IPS-18c (cell line): ENCODE measurements around the gene HOXD9.

ENCODE experiments used
- H3K4me3 ChIP-seq: 2 replicates; pipeline ENCODE4 v1.7.0; 2013; ENCODE audit warnings: low read depth, mild to moderate bottlenecking, low read length, moderate library complexity; ENCODE audit not compliant: insufficient read depth
- H3K9me3 ChIP-seq: one replicate; pipeline ENCODE4 v1.6.1; 2013; ENCODE audit warnings: mild to moderate bottlenecking, low read length, moderate library complexity; ENCODE audit not compliant: control insufficient read depth, insufficient read depth

Gene HOXD9

GRCh38 chr2:176094349-176094748, 28.2 kb upstream of the HOXD9 start:
- no peak overlapping the region for H3K4me3 ChIP-seq
- peaks cover 4% of the 10 kb centered on the region for H3K9me3 ChIP-seq

- Histone ChIP-seq H3K9me3 (peaks cover 7% of the 10 kb centered on the region), H3K4me3 (no peak overlapping the region)
Observed at GRCh38 chr2:176095421-176095820, 27.1 kb upstream of the HOXD9 start.

DNA sequence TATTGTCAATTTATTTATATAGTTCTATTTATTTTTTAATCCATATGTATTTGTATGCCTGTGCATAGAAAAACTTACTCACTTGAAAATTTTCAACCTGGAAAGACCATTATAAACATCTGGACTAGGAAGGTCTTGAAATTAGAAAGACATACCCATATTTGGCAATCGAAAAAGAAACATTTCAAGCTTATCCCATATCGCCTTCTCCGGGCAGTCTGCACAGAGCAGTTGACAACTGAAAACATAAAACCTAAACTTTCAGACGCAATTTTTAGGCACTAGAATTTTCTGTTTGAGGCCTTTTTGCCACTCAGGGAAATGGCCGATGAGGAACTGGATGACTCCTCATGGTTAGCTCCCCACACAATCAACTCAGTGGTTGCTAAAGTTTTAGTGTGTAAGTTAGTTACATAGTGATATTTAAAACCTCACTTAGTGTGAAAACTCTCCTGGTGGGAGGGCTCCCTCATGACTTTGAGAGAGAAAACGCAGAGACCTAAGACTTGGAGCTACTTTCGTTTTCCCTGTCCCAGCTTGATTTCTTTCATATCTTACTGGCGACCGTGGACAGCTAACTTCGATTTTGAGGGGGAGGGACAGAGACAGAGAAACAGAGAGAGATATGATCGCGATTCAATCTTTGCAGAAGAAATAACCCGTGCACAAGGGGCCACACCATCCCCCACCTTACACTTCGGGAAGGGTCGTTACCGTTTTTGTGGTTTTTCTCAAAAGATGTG, 26.1 kb upstream of the HOXD9 start:
- Histone ChIP-seq H3K4me3 (peak overlapping the region; percentile 22), H3K9me3 (peaks cover 7% of the 10 kb centered on the region)

DNA sequence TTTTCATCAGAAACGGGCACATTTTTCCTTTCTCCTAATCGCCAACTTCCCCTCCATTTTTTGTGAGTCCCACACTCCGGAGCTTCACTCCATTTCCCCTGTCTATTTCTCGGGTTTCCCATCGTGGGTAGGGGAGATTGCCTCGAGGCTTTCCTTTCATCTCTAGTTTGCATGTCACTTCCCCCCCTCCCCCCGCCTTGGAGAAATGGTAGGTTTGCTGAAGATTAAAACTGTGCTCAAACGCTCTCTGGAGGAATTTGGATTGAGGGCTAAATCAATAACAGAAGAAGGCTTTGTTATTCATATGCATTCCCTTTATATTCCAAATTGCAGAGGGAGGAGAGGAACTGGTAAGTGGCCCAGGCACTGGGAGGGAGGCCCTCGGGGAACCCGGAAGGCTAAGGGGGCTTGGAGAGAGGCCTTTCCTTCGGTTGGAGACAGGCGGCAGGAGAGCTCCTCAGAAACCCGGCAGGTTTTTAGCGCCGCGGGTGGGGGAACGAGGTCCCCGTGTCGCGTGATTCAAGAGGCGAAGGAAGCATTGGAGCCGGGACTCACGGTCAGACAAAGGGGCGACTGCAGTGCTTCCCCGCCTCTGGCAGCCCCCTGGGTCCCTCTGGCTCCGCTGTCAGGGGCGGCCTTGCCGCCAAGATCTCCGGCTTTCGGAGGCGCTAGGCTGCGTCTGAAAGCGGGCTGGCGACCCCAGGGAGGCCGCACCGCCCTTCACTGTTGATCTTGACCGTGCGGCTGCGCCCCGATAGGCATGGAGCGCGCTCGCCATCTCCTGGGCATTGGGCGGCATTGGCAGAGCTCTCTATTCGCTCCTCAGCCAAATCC, 25.3 kb upstream of the HOXD9 start:
- peaks cover 7% of the 10 kb centered on the region for H3K9me3 ChIP-seq
- peak overlapping the region; percentile 22 for H3K4me3 ChIP-seq

DNA sequence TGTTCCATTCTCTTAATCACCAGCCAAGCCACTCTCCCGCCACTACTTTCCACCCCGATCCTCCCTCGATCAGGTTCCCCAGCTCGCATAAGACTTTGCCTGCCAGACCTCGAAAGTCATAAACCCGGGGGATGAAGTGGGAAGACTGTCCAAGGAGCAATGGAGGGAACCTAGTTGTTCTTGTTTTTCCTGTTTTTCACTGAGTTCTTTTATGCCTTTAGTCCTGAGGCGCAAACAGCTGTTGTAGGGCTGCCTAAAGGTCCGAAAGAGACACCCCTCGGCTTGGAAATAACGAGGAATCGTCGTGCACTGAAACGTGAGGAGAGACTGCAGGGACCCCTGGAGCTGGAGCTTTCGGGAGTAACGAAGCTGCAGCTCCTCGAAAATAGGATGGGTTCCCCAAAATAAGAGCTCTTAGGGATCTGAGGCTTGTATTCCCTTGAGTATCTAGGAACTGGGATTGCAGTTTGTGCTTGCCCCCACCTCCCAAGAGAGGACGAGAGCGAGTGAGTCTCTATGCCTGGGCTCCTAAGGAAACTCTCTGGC, 24.6 kb upstream of the HOXD9 start:
- no peak overlapping the region; the same call in 1 of the 2 replicates for H3K4me3 ChIP-seq
- H3K9me3 ChIP-seq = peaks cover 7% of the 10 kb centered on the region

GRCh38 chr2:176098366-176099158, 24.0 kb upstream of the HOXD9 start:
- peaks cover 5% of the 10 kb centered on the region for H3K9me3 ChIP-seq
- no peak overlapping the region for H3K4me3 ChIP-seq

DNA sequence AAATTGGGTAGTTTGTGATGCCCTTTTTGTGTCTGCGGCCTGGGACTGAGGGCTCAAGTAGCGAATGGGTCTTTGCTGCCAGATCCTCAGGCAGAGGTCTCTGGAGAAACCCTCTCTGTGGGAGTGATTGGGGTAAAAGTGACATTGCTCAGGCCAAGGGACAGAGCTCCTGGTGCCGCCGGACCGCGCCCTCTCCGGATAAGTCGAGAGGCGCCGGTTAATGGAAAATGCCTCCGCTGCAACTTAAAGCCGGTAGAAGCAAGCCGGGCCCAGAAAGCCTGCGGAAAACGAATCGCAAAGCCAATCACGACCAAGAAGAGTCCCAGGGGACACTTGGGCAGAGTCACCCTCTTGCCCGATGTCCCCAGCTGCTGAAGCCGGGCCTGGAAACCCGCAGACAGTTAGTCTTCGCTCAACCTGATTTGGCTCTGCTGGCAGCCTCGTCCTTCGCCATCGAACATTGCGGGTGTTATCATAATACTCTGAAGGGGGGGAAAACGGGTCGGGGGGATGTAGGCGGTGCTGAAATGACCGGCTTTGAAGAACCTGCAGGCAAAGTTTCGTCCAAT, 23.3 kb upstream of the HOXD9 start:
- H3K9me3 ChIP-seq = peaks cover 2% of the 10 kb centered on the region
- H3K4me3 ChIP-seq = no peak overlapping the region

DNA sequence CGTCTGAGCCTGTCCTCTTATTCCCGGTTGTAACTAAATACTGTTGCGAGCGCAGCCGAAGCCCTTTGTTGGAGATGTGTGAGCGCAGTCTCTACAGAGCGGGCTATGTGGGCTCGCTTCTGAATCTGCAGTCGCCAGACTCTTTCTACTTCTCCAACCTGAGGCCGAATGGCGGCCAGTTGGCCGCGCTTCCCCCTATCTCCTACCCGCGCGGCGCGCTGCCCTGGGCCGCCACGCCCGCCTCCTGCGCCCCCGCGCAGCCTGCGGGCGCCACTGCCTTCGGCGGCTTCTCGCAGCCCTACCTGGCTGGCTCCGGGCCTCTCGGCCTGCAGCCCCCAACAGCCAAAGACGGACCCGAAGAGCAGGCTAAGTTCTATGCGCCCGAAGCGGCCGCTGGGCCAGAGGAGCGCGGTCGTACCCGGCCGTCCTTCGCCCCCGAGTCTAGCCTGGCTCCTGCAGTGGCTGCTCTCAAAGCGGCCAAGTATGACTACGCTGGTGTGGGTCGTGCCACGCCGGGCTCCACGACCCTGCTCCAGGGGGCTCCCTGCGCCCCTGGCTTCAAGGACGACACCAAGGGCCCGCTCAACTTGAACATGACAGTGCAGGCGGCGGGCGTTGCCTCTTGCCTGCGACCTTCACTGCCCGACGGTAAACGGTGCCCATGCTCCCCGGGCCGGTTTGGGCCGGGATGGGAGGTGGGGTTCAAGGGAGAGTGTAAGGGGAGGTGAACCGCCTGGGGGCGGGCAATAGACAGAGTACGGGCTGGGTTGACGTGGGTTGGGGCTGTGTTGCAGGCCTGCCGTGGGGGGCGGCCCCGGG, 22.6 kb upstream of the HOXD9 start, which contains the start of gene HOXD12:
HOXD12 (plus strand) TSS at position 68 of the 819 bp plus-strand sequence; CDS start at position 75, 7 bp downstream.
- peaks cover 2% of the 10 kb centered on the region for H3K9me3 ChIP-seq
- peak within 1 kb of the TSS; percentile 20; the same call in 1 of the 2 replicates for H3K4me3 ChIP-seq

DNA sequence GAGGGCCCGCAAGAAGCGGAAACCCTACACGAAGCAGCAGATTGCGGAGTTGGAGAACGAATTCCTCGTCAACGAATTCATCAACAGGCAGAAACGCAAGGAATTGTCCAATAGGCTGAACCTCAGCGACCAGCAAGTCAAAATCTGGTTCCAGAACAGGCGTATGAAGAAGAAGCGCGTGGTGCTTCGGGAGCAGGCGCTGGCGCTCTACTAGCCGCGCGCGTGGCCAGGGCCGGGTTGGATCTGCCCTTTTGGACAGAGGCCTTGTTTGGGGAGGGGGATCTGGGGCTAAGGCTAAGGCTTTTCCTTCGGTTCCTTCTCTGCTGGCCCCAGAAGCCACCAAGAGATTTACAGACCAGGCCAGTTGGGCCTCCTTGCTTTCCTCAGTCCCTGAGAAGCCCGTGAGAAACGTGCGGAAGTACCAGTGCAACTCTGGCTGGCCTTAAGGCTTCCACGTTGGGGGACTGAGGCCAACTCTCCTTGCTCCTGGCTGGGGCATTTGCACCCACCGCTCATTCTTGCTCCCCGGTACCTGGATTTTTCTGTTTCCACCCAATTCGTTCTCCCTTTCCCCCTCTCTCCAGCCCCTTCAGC, 21.9 kb upstream of the HOXD9 start:
- peaks cover 2% of the 10 kb centered on the region for H3K9me3 ChIP-seq
- no peak overlapping the region for H3K4me3 ChIP-seq

DNA sequence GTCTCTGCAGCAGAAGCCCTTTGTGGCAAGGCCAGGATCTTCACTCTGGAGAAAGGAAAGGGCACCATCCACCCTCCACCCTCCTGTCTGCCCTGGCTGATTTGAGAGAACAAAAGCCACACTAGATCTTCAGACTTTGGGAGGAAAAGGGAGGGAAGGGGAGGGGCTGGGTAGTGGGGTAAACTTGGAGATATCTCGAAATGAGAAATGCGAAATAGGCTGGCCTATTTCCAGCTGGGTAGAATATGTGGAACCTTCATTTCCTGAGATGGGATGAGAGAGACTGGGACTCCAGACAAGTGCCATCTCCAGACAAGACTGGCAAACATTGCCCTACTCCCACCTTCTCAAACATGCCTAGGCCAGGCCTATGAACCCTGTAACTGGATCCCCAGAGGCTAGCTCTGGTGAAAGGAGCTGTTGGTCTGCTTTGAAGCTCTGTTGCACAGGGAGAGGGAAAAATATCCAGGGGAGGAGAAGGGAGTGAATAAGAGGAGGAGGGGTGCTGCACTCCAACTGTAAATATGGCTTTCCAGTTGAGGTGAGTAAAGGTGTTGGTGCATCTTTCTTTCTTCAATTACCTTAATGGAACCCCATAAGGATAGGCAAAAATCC, 21.2 kb upstream of the HOXD9 start:
- peaks cover 2% of the 10 kb centered on the region for H3K9me3 ChIP-seq

GRCh38 chr2:176101842-176102241, 20.7 kb upstream of the HOXD9 start:
- Histone ChIP-seq H3K4me3 (no peak overlapping the region), H3K9me3 (peaks cover 2% of the 10 kb centered on the region)

More for the DNA sequence above, 21.2 kb upstream of the HOXD9 start:
- H3K4me3 ChIP-seq = no peak overlapping the region

GRCh38 chr2:176102309-176102866, 20.1 kb upstream of the HOXD9 start:
- Histone ChIP-seq H3K4me3 (no peak overlapping the region), H3K9me3 (peaks cover 2% of the 10 kb centered on the region)

DNA sequence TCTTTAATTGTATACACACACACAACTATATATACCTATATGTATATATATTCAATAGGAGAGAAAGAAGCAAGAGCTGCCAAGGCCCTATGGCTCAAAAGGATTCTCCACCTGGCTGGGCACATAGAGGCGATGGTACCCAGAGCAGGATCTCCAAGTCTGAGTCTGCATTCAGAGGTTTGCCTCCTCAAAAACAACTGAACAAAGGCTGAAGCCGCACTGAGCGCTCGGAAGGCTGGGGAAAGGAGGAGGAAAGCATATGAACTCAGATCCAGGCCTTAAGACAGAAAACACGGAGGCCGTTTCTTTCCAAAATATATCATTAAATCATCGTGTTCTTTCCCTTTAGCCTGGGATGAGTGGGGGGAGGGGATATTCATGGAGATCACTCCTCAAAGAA, 19.3 kb upstream of the HOXD9 start:
- no peak overlapping the region for H3K4me3 ChIP-seq

GRCh38 chr2:176103742-176104315, 18.7 kb upstream of the HOXD9 start:
- H3K9me3 ChIP-seq = peaks cover 2% of the 10 kb centered on the region
- H3K4me3 ChIP-seq = no peak overlapping the region

More for the DNA sequence above, 19.3 kb upstream of the HOXD9 start:
- peaks cover 2% of the 10 kb centered on the region for H3K9me3 ChIP-seq
